ENCODE measurements around the gene TTC17.
"Not testable (repeated sequence)": the region's sequence is repeated elsewhere in the genome, so short reads cannot be mapped to it uniquely, and the experiment has no call there.

TTC17 gene

GRCh38 chr11:43410394-43410793 lies 51.7 kb downstream of the TTC17 start:
- H3K4me1 ChIP-seq (ENCODE audit: insufficient read depth, poor library complexity, severe bottlenecking), result no peaks in the 10 kb centered on the region
- H3K9me3 ChIP-seq (ENCODE audit: severe bottlenecking), result no peaks in the 10 kb centered on the region
- peaks cover 75% of the 10 kb centered on the region for H3K36me3 ChIP-seq (ENCODE audit: low read depth)
- H3K4me3 ChIP-seq (ENCODE audit: severe bottlenecking), result no peak overlapping the region
- no peak overlapping the region for H3K27ac ChIP-seq (ENCODE audit: poor library complexity, severe bottlenecking)
- ATAC-seq (ENCODE audit: low read depth) (no peak), DNase-seq (ENCODE audit: low spot score) (no peak)
- TF ChIP-seq CTCF (IDR thresholded peaks at IDR 0.05; ENCODE audit: poor library complexity, severe bottlenecking), result no peak
- H3K27me3 ChIP-seq (ENCODE audit: insufficient read depth, poor library complexity, severe bottlenecking), result no peaks in the 10 kb centered on the region

GRCh38 chr11:43418197-43418596 lies 59.5 kb downstream of the TTC17 start:
- DNase-seq (ENCODE audit: low spot score), result no peak
- Histone ChIP-seq H3K9me3 (ENCODE audit: severe bottlenecking) (no peaks in the 10 kb centered on the region), H3K27me3 (ENCODE audit: insufficient read depth, poor library complexity, severe bottlenecking) (no peaks in the 10 kb centered on the region), H3K27ac (ENCODE audit: poor library complexity, severe bottlenecking) (no peak overlapping the region), H3K36me3 (ENCODE audit: low read depth) (peaks cover 67% of the 10 kb centered on the region), H3K4me3 (ENCODE audit: severe bottlenecking) (no peak overlapping the region), H3K4me1 (ENCODE audit: insufficient read depth, poor library complexity, severe bottlenecking) (no peaks in the 10 kb centered on the region)
- no peak for ATAC-seq (ENCODE audit: low read depth)
- no peak for TF ChIP-seq CTCF (IDR thresholded peaks at IDR 0.05; ENCODE audit: poor library complexity, severe bottlenecking)

GRCh38 chr11:43419460-43419859 lies 60.7 kb downstream of the TTC17 start:
- peak; percentile 86 for TF ChIP-seq CTCF (IDR thresholded peaks at IDR 0.05; ENCODE audit: poor library complexity, severe bottlenecking)
- DNase-seq (ENCODE audit: low spot score), result no peak
- Histone ChIP-seq H3K36me3 (ENCODE audit: low read depth) (peaks cover 60% of the 10 kb centered on the region), H3K9me3 (ENCODE audit: severe bottlenecking) (no peaks in the 10 kb centered on the region), H3K27ac (ENCODE audit: poor library complexity, severe bottlenecking) (no peak overlapping the region), H3K4me3 (ENCODE audit: severe bottlenecking) (no peak overlapping the region), H3K27me3 (ENCODE audit: insufficient read depth, poor library complexity, severe bottlenecking) (no peaks in the 10 kb centered on the region), H3K4me1 (ENCODE audit: insufficient read depth, poor library complexity, severe bottlenecking) (no peaks in the 10 kb centered on the region)
- ATAC-seq (ENCODE audit: low read depth), result peak; percentile 66

GRCh38 chr11:43427971-43428370 lies 69.3 kb downstream of the TTC17 start:
- TF ChIP-seq CTCF (IDR thresholded peaks at IDR 0.05; ENCODE audit: poor library complexity, severe bottlenecking), result no peak

GRCh38 chr11:43430916-43431315 lies 72.2 kb downstream of the TTC17 start:
- H3K4me1 ChIP-seq (ENCODE audit: insufficient read depth, poor library complexity, severe bottlenecking); H3K4me3 ChIP-seq (ENCODE audit: severe bottlenecking); H3K27ac ChIP-seq (ENCODE audit: poor library complexity, severe bottlenecking); H3K9me3 ChIP-seq (ENCODE audit: severe bottlenecking); ATAC-seq (ENCODE audit: low read depth); H3K27me3 ChIP-seq (ENCODE audit: insufficient read depth, poor library complexity, severe bottlenecking); DNase-seq (ENCODE audit: low spot score): not testable (repeated sequence)
- H3K36me3 ChIP-seq (ENCODE audit: low read depth), result peaks cover 10% of the 10 kb centered on the region

More at GRCh38 chr11:43427971-43428370, 69.3 kb downstream of the TTC17 start:
- DNase-seq (ENCODE audit: low spot score), result no peak
- ATAC-seq (ENCODE audit: low read depth), result no peak
- peaks cover 3% of the 10 kb centered on the region for H3K36me3 ChIP-seq (ENCODE audit: low read depth)
- no peaks in the 10 kb centered on the region for H3K9me3 ChIP-seq (ENCODE audit: severe bottlenecking)
- no peaks in the 10 kb centered on the region for H3K4me1 ChIP-seq (ENCODE audit: insufficient read depth, poor library complexity, severe bottlenecking)
- no peak overlapping the region for H3K4me3 ChIP-seq (ENCODE audit: severe bottlenecking)
- H3K27me3 ChIP-seq (ENCODE audit: insufficient read depth, poor library complexity, severe bottlenecking), result no peaks in the 10 kb centered on the region
- no peak overlapping the region for H3K27ac ChIP-seq (ENCODE audit: poor library complexity, severe bottlenecking)

Measured in RWPE2 (cell line).